IMR-90 (cell line): ENCODE results near the gene CH25H.

Experiments
- BHLHE40 ChIP-seq: fragments of 150-350 bp; IDR thresholded peaks from 2 replicates; pipeline ENCODE4 v1.6.1; 2016; ENCODE audit warnings: mild to moderate bottlenecking, low read depth, low read length
- CEBPB ChIP-seq: IDR thresholded peaks from 2 replicates; pipeline ENCODE4 v1.6.1; 2012; ENCODE audit warnings: low read depth, low read length, improper control_type of control experiment
- CHD1 ChIP-seq: IDR thresholded peaks from 2 replicates; pipeline ENCODE4 v1.6.1; 2012; ENCODE audit warnings: low read depth, low read length, improper control_type of control experiment
- CTCF ChIP-seq: conservative IDR thresholded peaks from 2 replicates; pipeline ENCODE4 v1.5.1; 2012; ENCODE audit warnings: mild to moderate bottlenecking, low read depth, low read length, improper control_type of control experiment
- POLR2A ChIP-seq: IDR thresholded peaks from 2 replicates; pipeline ENCODE4 v1.6.1; 2012; ENCODE audit warnings: mild to moderate bottlenecking, low read depth, low read length
- RAD21 ChIP-seq: IDR thresholded peaks from 2 replicates; pipeline ENCODE4 v1.6.1; 2012; ENCODE audit warnings: low read length, improper control_type of control experiment
- RCOR1 ChIP-seq: IDR thresholded peaks from 2 replicates; pipeline ENCODE4 v1.6.1; 2012; ENCODE audit warnings: mild to moderate bottlenecking, low read length, improper control_type of control experiment; ENCODE audit not compliant: insufficient replicate concordance
- RFX5 ChIP-seq: IDR thresholded peaks from 2 replicates; pipeline ENCODE4 v1.8.0; 2012; ENCODE audit warnings: low read depth, mild to moderate bottlenecking, low read length, moderate library complexity
- USF2 ChIP-seq: fragments of 150-350 bp; IDR thresholded peaks from 2 replicates; pipeline ENCODE4 v1.6.1; 2017; ENCODE audit warnings: mild to moderate bottlenecking, antibody characterized with exemption, low read length, low read depth

DNA sequence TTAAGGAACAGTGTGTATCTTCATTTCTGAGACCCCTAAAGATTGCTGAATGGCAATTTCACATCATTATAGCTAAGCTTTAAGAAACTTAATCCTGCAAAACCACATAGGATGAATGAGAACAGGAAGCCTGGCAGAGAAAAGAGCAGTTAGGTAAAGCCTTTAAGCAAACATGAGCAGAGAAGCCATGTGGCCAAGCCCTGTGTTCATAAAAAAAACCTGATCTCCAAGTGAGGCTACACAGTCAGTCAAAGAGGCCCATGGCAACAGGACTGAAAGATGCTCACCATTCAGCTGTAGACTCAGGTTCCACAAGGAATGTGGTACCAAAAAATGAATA lies 35.2 kb upstream of the CH25H start:
- no peak for TF ChIP-seq CTCF
- TF ChIP-seq POLR2A = no peak
- no peak for TF ChIP-seq RAD21
- TF ChIP-seq CEBPB = no peak
- no peak for TF ChIP-seq USF2
- TF ChIP-seq RFX5 = no peak
- TF ChIP-seq CHD1 = no peak
- TF ChIP-seq RCOR1 = no peak
- no peak for TF ChIP-seq BHLHE40
